Esophagus muscularis mucosa (tissue), 3 donors: ENCODE measurements around the gene MORN5.

Experiments used
- POLR2A ChIP-seq: fragments of 450-650 bp; IDR thresholded peaks from one replicate; pipeline ENCODE4 v1.6.1; 2017; ENCODE audit warnings: antibody characterized with exemption, moderate library complexity, mild to moderate bottlenecking, low read depth
- TF ChIP-seq, protein P1 (sequence below), 3 experiments: fragments of 200-600 bp in 2 of 3; fragments of 450-650 bp in 1 of 3; sonication (generic) in 2 of 3; IDR thresholded peaks; one replicate each; pipeline ENCODE4 v1.5.1; 2017 to 2019; ENCODE audit warnings: antibody characterized with exemption in 3 of 3, mild to moderate bottlenecking in 2 of 3, moderate library complexity in 1 of 3

- TF ChIP-seq, protein P1, sequence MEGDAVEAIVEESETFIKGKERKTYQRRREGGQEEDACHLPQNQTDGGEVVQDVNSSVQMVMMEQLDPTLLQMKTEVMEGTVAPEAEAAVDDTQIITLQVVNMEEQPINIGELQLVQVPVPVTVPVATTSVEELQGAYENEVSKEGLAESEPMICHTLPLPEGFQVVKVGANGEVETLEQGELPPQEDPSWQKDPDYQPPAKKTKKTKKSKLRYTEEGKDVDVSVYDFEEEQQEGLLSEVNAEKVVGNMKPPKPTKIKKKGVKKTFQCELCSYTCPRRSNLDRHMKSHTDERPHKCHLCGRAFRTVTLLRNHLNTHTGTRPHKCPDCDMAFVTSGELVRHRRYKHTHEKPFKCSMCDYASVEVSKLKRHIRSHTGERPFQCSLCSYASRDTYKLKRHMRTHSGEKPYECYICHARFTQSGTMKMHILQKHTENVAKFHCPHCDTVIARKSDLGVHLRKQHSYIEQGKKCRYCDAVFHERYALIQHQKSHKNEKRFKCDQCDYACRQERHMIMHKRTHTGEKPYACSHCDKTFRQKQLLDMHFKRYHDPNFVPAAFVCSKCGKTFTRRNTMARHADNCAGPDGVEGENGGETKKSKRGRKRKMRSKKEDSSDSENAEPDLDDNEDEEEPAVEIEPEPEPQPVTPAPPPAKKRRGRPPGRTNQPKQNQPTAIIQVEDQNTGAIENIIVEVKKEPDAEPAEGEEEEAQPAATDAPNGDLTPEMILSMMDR (IDR thresholded peaks at IDR 0.05), result no peak
- no peak for TF ChIP-seq POLR2A
Measured at GRCh38 chr9:122190597-122191381, 31.1 kb downstream of the MORN5 start.
